Mammary epithelial cell (primary cell): ENCODE measurements around the gene CPAMD8.

Source experiments
- EZH2 ChIP-seq: IDR thresholded peaks from 2 replicates; pipeline ENCODE4 v1.6.1; 2012; ENCODE audit warnings: low read length, inconsistent platforms, borderline replicate concordance
- TF ChIP-seq, protein P1 (sequence below), 2 donors: IDR thresholded peaks in 1 of 2; conservative IDR thresholded peaks in 1 of 2; 2 replicates each; pipeline ENCODE4 v1.5.1; 2011 to 2012; ENCODE audit warnings: inconsistent platforms in 2 of 2, low read length in 2 of 2, mild to moderate bottlenecking in 2 of 2, control low read depth in 1 of 2, low read depth in 1 of 2; ENCODE audit not compliant: insufficient read depth in 1 of 2; ENCODE audit errors: extremely low read depth in 1 of 2

DNA sequence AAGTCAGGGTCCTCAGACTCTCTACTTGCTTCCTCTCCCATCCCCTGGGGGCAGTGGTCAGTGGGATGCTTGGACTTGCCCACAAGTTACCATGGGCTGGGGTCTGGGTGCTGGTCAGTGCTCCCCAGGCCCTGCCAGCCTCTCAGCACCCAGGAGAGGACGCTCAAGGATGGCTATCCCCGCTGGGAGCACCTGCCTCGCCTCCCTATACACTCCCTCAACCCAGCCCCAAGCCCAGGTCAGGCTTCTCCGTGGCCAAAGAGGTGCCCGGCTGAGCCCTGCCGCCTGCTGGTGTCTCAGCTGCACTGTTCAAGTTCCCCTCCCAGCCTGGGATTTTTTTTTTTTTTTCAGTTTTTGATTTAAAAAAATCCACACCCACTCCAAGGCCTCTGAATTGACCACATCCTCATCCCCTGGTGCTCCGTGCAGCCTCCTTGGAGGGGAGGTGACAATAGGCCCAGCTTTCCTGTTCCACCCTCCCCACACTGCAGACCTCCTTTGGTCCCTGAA lies 127.0 kb downstream of the CPAMD8 start:
- TF ChIP-seq, protein P1, sequence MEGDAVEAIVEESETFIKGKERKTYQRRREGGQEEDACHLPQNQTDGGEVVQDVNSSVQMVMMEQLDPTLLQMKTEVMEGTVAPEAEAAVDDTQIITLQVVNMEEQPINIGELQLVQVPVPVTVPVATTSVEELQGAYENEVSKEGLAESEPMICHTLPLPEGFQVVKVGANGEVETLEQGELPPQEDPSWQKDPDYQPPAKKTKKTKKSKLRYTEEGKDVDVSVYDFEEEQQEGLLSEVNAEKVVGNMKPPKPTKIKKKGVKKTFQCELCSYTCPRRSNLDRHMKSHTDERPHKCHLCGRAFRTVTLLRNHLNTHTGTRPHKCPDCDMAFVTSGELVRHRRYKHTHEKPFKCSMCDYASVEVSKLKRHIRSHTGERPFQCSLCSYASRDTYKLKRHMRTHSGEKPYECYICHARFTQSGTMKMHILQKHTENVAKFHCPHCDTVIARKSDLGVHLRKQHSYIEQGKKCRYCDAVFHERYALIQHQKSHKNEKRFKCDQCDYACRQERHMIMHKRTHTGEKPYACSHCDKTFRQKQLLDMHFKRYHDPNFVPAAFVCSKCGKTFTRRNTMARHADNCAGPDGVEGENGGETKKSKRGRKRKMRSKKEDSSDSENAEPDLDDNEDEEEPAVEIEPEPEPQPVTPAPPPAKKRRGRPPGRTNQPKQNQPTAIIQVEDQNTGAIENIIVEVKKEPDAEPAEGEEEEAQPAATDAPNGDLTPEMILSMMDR (conservative IDR thresholded peaks at IDR 0.05 in 1 of 2, IDR thresholded peaks at IDR 0.05 in 1 of 2; ENCODE audit: extremely low read depth in 1 of 2, insufficient read depth in 1 of 2, low read depth in 1 of 2, low read length in 2 of 2): peak; percentile 61 to 78
- TF ChIP-seq EZH2: no peak
